NCI-H146 treated with DMSO at 0.1 percent for 48 hours (cell line): ENCODE measurements around the gene MANEA.
"Not testable (repeated sequence)": the region's sequence is repeated elsewhere in the genome, so short reads cannot be mapped to it uniquely, and the experiment has no call there.

Experiments
- DNase-seq: peaks from one replicate; lab custom pipeline; 2025; ENCODE audit not compliant: unreplicated experiment; lab: John Stamatoyannopoulos, UW

The MANEA gene, protein sequence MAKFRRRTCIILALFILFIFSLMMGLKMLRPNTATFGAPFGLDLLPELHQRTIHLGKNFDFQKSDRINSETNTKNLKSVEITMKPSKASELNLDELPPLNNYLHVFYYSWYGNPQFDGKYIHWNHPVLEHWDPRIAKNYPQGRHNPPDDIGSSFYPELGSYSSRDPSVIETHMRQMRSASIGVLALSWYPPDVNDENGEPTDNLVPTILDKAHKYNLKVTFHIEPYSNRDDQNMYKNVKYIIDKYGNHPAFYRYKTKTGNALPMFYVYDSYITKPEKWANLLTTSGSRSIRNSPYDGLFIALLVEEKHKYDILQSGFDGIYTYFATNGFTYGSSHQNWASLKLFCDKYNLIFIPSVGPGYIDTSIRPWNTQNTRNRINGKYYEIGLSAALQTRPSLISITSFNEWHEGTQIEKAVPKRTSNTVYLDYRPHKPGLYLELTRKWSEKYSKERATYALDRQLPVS

DNA sequence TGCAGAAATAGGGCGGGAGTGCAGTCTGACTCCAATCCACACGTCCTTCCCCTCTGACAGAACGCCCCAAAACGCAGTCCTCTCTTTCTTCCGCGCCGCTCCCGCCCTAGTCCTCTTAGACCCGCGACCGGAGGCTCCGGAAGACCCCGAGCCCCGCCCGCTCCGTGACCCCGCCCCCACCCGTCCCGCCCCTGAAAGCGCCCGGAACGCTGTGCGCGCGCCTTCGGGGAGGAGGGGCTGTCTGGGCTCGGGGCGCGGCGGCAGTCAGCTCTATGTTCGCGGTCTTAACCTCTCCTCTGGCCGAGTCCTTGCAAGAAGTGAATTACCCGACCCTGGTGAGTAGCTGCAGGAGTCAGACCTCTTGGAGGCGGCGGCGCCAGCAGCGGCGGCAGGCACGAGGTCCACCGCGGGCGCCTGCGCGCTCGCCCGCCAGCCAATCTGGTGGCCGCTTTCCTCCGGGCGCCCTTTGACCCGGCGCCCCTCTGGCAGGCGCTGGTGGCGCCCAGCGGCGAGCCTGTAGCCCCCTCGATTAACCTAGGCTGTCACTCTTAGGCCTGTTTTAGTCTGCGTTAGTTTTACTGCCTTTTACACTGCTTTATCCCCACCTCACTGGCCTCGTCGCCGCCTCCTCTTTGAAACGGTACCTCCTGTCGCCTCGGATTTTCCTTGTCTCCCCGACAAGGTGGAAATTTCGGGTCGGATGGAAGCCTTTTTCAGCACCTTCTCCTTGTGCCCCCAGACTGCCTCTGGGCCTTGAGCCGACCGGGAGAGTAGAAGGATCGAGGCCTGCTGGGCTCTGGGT is at the start of gene MANEA:
TSS of gene MANEA (plus strand) at position 232 of the 802 bp plus-strand sequence. CDS start 8,905 bp downstream, outside the sequence.
- DNase-seq = peak; percentile 94

DNA sequence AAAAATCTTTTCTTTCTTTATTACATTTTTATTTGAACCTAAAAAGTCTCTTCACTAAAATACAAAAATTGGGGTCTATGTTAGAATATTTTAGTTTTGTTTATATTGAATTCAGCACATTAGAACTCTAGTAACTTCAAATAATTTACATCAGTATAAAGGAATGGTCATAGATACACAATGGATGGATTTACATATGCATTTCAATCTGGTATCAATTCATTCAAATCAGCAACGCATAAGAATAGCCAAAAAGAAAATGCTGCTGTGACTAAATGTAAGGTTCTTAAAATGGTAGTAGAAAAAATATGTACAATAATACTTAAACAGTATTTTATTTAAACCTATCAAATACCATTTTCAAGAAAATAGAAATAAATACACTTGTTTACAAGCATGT is 47.6 kb upstream of the MANEA start:
- no peak for DNase-seq

- no peak for DNase-seq
Measured at GRCh38 chr6:95530176-95530819, 47.0 kb upstream of the MANEA start.

GRCh38 chr6:95543798-95544197 is 33.5 kb upstream of the MANEA start:
- DNase-seq = no peak

DNA sequence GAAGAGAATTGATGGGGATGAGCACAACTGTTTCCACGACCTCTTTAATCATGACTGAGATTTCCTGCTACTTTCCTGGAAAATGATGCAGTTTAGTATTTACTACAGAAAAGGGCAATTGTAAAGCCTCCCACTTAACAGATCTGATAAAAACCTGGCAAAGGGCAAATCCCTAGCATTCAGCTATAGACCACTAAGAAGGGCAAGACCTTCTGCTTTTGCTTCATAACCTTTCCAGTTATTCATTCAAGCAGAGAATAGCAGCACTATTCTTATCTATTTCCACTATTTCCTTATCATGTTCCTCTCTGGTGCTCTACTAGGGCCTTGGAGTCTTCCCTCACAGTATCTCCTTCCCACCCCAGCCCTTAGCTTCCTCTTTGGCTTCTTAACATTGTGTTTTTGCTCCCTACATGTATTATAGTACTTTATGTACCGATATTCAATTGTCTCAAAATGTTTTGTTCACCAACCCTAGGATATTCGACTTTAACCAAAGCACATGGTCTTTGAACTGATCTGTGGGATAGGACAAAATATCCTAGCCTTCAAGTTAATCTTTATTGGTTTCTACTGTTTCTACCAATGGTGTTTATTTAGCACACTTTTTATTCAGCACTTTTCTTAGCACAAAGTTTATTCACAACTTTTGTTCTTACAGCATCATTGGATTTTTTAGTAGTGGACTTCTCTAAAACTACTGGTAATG is 32.7 kb upstream of the MANEA start:
- DNase-seq = no peak

GRCh38 chr6:95545226-95545625 is 32.1 kb upstream of the MANEA start:
- no peak for DNase-seq

DNA sequence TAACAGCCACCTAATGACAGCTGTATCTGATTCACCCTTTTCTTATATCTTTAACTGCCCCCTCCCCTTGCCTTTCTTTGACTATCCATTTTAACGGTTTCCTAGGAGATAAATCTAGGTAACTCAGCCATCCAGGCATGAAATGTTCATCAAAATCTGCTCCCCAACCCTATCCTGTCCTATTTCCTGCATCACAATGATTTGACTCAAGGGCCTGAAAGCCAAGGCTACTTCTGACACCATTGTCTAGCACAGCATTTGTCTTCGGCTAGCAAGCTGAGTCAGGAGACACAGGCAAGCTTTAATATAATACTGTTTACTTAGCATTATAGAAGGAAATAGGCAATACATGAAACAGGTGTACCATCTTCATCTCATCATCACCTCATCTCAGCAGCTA is 31.6 kb upstream of the MANEA start:
- DNase-seq = peak; percentile 40

- no peak for DNase-seq
Measured at GRCh38 chr6:95546148-95546547, 31.2 kb upstream of the MANEA start.

DNA sequence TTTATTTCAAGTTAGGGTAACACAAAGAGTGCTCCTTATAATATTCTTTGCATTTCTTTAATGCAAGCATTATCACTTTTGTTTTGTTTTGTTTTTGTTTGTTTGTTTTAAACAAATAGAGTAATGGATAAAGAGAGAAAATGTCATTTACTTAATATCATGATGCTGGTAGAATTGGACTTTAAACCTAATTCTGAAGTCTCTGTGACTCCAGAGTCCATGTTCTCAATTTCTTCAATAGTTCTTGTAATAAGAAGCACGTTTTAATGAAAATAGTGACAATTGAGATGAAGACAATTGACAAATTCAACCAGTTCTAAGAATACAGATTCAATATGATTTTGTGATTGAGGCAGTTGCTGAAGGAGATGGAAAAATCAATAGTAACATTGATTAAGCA is 30.3 kb upstream of the MANEA start:
- no peak for DNase-seq

- DNase-seq = no peak
Measured at GRCh38 chr6:95548188-95548786, 29.0 kb upstream of the MANEA start.

GRCh38 chr6:95551678-95552324 is 25.5 kb upstream of the MANEA start:
- no peak for DNase-seq

GRCh38 chr6:95553880-95554279 is 23.5 kb upstream of the MANEA start:
- DNase-seq = no peak

DNA sequence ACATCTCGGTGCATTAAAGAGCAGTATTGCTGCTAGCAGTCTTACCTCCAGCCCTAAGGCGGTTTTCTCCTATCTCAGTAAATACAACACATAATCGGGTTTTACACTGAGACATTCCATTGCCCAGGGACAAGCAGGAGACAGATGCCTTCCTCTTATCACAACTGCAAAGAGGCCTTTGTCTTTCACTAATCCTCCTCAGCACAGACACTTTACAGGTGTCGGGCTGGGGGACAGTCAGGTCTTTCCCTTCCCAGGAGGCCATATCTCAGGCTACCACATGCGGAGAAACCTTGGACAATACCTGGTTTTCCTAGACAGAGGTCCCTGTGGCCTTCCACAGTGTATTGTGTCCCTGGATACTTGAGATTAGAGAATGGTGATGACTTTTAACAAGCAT is 16.4 kb upstream of the MANEA start:
- DNase-seq = not testable (repeated sequence)

DNA sequence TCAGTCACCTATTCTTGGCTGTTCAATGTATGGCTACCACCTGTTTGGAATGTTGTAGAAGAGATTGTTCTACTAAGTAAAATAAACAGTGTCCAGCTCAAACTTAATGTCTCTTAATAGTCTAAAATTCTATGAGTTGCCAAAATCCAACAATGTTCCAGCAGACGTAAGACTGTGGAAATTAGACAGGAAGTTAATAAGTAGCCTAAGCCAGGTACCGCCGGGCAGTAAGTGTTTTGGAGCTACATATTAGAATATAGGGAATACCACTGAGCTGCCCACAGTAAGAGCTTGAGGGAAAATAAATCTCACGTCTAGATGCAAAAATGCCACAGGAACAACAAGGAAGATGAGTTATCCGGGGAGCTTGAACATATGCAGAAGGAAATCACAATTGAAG is 7.8 kb upstream of the MANEA start:
- DNase-seq = no peak

DNA sequence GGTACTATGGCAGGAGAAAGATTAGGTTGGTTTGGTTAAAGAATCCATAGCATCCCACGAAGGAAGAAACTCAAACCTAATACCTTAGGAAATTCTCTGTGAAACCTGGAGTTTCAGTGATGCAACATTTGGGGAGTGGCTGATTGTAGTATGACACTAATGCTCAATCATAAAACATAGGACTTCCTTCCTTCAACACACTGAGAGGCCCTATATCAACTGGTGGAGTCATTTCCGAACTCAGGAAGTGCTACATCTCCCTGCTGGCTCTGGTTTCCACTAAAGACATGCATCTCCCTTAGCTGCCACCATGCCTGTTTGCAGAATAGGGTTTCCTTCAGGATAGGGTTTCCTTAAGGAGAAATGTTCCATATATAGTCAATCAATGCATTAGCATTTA is 5.2 kb upstream of the MANEA start:
- no peak for DNase-seq

DNA sequence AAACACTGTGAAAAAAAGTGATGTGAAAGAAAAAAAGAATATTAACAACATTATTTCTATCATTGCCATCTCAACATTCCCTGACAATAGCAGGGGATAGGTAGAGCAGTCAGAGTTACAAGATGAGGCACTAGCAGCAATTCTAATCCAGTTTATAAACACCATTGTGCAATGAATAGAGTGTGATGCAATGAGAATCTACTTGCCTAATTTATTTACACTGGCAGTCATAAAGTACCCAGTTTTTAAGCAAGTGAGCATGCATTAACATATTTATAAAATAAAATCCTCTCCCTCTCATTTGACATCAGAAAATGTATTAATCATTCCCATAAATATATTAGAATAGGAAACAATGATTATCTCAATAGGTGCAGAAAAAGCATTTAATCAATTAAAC is 2.5 kb upstream of the MANEA start:
- DNase-seq = no peak

GRCh38 chr6:95576218-95576997 is 927 bp upstream of the MANEA start:
- no peak for DNase-seq

GRCh38 chr6:95576998-95577303 is 384 bp upstream of the MANEA start:
- DNase-seq = no peak

DNA sequence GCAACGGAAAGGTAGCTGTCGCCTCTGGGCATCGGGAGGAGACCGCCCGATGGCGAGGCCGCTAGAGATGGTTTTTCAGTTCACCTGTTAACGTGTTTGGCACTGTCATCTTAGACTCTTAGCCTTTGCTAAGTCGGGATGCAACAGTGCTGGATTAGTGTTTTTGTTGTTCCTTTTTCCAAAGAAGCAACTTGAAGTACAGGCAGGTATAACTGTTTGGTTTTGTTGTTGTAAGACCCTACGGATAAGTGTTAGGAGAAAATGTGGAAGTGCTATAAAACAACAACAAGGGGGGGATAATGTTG is 723 bp downstream of the MANEA start:
- peak; percentile 65 for DNase-seq

DNA sequence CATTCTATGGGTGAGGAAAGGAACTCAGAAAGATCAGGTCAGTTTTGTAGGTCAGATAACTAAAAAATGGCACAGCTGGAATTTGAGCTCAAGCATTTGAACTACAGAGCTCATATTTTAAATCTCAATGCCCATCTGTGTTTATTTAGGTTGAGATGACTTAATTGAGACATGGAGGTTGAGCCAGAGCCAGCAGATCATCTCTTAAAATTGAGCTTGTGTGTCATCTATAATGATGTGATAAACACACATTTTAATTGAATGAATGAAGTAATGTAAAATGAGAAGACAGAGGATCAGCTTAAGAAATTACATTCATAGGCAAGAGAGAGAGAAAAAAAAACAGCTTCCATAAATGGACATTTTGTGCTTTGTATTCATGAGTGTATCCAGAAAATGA is 3.7 kb downstream of the MANEA start:
- peak; percentile 11 for DNase-seq
